HG03575 (cell line): ENCODE data around the gene DLEC1.

Experiments
- ATAC-seq: cut with Tn5 transposase; IDR thresholded peaks from one replicate; pipeline ENCODE4 v1.9.1; 2021; ENCODE audit not compliant: unreplicated experiment, insufficient number of reproducible peaks, low FRiP score; ENCODE audit errors: extremely low read depth

The DLEC1 gene

DNA sequence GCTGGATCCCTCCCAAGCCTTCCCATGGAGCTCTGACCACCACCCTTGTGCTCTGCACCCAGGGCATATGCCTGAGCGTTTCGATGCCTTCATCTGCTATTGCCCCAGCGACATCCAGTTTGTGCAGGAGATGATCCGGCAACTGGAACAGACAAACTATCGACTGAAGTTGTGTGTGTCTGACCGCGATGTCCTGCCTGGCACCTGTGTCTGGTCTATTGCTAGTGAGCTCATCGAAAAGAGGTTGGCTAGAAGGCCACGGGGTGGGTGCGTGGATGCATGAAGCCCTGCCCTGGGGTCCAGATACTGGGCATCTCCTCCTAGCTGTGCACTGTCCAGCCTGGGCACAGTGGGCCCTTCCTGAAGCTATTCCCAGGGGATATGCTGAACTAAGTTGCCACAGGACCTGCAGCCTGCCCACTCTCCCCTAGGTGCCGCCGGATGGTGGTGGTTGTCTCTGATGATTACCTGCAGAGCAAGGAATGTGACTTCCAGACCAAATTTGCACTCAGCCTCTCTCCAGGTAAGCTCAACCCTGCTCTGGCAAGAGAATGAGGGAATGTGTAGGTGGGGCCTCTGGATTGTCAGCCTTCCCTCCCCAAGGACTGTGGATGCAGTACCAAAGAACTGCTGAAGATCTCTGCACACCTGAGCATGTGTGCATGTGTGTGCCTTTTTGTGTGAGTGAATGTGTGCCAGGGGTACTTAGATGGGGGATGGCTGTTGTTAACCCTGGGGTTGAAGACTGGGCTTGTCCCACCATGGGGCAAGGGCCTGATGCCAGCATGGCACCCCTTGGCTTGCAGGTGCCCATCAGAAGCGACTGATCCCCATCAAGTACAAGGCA lies 101.5 kb downstream of the DLEC1 start:
- no peak for ATAC-seq

DNA sequence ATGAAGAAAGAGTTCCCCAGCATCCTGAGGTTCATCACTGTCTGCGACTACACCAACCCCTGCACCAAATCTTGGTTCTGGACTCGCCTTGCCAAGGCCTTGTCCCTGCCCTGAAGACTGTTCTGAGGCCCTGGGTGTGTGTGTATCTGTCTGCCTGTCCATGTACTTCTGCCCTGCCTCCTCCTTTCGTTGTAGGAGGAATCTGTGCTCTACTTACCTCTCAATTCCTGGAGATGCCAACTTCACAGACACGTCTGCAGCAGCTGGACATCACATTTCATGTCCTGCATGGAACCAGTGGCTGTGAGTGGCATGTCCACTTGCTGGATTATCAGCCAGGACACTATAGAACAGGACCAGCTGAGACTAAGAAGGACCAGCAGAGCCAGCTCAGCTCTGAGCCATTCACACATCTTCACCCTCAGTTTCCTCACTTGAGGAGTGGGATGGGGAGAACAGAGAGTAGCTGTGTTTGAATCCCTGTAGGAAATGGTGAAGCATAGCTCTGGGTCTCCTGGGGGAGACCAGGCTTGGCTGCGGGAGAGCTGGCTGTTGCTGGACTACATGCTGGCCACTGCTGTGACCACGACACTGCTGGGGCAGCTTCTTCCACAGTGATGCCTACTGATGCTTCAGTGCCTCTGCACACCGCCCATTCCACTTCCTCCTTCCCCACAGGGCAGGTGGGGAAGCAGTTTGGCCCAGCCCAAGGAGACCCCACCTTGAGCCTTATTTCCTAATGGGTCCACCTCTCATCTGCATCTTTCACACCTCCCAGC lies 102.4 kb downstream of the DLEC1 start:
- no peak for ATAC-seq

DNA sequence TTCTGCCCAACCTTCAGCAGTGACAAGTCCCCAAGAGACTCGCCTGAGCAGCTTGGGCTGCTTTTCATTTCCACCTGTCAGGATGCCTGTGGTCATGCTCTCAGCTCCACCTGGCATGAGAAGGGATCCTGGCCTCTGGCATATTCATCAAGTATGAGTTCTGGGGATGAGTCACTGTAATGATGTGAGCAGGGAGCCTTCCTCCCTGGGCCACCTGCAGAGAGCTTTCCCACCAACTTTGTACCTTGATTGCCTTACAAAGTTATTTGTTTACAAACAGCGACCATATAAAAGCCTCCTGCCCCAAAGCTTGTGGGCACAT lies 102.9 kb downstream of the DLEC1 start:
- ATAC-seq: no peak

DNA sequence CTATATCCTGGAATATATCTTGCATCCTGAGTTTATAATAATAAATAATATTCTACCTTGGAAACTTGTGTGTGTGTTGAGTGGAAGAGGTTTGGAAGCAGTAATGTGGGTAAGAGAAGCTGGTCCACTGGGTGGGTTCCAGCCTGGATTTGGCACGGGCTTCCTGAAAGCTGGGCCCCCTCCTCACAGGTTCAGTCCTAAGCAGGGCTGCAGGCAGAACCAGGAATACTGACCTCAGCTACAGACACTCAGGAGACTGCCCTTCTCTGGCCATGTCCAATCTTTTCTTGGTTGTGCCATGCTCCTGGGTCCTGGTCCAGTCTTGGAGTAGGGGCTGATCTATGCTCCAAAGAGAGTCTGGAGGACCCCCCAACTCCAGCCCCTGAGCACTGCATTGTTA lies 104.0 kb downstream of the DLEC1 start:
- ATAC-seq: no peak

DNA sequence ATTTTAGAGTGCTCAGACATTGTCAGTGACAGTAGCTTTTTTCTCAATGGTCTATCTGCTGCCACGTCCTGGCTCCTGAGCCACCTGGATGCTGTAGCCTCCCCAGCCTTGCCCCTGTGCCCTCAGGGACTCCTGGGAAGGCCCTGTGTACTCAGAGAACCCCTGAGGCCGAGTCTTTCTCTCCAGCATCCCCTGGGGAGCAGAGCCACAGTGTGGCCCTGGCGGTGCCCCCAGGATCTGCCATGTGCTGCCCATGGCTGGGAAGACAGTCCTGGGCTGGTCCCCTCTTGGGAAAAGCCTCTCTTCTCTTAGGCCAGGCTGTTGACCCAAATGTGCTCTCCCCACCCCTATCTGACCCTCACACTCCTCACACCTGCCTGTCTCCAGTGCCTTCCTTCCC lies 104.5 kb downstream of the DLEC1 start:
- no peak for ATAC-seq

DNA sequence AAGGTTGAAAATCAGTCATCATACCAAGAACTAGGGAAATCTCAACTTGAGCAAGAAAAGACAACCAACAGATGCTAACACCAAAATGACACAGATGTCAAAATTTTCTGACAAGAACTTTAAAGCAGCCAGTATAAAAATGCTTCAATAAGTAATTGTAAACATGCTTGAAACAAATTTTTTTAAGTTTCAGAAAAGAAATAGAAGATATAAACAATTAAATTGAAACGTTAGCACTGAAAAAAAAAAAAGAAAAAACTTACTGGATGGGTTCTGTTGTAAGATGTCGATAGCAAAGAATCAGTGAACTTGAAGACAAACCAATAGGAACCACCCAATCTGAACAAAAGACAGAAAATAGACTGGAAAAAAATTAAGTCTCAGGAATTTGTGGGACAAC lies 107.5 kb downstream of the DLEC1 start:
- no peak for ATAC-seq

DNA sequence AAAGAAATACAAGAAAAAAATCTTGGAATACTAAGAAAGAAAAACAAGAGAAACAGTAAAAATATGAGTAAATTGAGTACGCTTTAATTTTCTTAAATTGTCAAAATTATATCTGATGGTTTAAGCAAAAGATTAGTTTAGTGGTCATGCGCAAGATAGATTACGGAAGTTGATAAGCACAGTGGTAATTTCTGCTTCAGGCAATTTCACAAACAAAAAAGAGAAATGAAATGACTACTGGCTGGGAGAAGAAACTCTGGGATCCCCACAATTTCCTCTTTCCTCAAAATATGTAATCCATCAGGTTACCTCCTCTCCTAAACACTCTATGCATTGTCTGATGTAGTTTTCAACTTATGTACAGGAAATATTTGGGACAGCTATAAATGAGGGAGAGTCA lies 108.4 kb downstream of the DLEC1 start:
- no peak for ATAC-seq

DNA sequence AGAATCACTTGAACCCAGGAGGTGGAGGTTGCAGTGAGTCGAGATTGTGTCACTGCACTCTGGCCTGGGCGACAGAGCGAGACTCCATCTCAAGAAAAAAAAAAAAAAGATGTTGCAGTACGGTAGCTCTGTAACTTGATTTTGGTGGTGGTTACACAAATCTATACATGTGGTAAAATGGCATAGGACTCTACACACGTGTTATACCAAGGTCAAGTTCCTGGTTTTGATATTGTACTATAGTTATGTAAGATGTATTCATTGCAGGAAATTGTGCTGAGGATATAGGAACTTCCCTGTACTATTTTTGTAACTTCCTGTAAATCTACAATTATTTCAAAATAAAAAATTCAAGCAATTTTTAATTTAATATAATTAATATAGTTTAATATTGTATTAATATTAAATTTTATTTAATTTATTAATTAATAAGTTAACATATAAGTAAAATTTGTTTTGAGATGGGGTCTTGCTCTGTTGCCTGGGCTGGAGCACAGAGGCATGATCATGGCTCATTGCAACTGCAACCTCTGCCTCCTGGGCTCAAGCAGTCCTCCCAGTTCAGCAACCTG lies 109.4 kb downstream of the DLEC1 start:
- no peak for ATAC-seq

DNA sequence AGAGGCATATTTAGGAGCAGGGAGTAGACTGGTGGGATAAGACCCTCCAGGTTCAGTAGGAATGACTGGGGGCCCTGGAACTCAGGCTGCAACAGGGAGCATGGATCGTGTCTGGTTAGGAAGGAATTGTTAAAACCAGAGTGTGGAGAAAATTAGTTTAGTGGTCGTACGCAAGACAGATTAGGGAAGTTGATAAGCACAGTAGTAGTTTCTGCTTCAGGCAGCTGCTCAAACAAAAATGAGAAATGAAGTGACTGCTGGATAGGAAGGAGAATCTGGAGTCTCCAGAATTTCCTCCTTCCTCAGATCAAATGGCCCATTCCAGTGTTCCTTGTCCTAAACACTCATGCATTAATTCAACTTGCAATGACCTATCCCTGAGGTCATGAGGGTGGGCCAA lies 110.7 kb downstream of the DLEC1 start:
- ATAC-seq: no peak

DNA sequence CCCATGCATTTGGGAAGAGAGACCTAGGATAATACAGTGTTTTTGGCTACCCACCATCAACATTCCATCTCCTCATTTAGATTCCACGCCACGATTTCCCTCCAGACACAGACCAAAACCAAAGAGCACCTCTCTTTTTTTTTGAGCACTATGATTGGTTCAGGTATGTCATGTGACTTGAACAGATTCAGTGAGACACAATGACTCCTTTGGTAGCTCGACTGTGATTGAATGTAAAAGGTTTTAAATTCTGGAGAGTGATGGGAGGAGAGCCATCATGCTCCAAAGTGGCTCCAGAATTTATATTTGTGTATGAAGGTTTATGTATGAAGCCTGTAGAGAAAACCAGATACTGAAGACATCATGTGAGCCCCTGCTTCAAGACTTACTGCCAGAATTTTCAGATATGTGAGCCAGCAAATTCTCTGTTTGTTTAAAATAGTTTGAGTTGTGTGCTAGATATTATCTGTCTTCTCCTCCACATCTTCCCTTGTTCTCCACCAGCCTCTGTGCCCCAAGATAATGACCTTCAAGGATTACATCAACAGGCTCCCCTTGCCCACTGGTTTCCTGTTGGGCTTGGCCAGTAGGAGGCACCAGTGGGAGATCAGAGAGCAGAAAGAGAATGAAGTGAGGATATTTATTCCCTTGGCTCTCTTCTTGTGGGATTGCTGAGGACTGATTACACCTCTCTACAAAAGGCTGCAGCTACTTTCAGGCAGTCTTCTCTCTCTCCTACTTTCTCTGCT lies 111.9 kb downstream of the DLEC1 start:
- ATAC-seq: no peak

DNA sequence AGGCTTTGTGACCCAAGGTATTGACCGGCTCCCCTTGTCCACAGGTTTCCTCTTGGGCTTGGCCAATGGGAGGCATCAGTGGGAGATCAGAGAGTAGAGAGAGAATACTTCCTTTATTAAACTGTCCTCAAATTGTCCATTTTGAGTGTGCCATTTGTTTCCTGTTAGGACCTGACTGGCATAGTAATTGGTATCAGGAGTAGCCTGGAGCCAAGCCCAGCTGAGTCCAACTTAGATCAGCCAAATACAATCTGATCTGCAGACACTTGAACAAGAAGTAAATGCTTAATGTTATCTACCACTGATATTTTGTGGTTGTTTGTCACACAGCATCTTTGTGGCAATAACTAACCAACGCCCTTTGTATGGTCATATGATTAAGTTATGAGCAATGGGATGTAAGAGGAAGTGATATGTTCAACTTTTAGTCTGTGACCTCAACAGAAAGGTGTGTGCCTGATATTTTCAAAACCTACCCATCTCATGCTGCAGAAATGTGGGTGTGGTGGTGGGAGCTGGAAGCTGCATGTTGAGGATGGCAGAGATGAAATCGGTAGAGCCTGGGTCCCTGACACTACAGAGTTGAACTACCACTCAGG lies 112.8 kb downstream of the DLEC1 start:
- no peak for ATAC-seq

DNA sequence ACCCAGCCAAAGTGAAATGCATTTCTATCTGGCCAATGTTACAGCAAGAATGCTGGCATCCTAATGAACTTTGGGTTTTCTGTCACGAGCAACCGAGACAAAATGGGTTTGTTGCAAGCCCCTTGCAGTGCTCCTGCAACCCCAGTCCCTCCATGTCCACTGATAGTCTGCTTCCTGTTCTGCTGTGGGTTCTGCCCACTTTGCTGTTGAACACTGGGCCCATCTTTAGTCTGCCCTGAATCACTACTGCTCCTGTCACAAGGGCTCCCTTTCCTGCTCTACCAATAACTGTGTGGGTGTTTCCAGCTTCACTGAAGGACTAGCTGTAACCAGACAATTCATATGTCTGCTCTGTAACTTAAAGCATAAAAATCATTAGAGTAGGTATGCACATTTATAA lies 113.6 kb downstream of the DLEC1 start:
- no peak for ATAC-seq

DNA sequence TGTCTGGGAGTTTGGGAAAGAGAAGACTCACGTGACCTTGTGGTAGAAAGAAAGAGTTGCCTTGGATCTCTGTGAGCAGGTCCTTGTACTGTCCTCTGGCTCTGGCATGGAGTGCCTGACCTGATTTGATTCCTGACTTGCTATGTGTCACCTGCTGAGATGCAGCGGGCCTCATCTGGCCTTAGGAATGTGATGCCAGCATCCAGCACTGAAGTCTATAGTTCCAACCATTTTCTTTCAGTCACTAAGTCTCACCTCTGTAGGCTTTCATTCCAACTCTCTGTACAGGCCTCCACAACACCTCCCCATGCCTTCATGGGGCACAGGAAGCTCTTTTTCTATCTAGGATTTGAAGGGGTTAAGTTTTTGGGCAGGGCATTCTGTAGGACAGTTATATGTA lies 114.2 kb downstream of the DLEC1 start:
- ATAC-seq: no peak

DNA sequence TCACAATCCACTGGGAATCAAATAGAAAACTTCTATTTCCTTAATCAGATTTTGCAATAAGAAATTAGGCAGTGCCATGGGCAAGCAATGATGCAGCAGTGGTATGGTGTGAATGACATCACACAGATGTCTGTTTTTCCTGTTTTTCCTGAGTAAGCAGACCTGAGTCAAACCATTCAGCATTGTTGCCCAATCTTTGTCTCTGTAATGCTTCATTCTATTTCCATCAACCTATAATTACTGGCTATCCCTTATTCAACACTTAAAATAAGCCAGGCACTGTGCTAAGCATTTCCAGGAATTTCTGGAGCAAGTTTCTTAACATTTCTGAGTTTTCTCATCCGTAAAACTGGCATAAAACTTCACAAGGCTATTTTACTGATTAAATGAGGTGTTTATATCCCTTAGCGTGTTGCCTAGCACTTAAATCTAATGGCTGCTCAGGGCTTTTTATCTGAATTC lies 115.1 kb downstream of the DLEC1 start:
- no peak for ATAC-seq

DNA sequence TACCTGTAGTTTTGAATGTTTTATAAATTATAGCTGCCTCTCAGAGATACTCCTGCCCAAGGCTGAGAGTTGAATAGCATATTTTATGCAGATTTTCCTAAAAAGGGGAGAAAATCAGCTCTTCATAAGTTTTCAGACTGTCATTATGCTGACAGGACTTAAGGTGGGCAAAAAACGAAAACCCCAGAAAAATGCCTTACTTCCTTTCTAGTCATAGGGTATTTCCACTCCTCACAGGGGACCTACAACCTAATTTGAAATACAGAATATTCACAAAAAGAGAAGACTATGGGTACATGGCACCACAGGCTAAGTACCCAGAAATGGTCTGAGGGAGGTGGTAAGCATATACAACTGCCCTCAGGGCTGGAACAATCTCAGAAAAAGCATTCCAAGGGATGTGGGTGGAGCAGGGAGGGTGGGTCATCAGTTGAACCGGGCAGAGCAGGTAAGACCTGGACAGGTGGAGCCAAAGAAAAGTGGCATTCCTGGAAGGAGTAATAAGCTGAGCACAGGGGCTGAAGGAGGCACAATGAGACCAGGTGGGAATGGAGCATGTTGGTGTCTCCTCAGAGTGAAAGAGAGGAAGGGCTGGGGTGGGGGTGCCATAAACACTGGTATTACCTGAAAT lies 115.7 kb downstream of the DLEC1 start:
- ATAC-seq: no peak

DNA sequence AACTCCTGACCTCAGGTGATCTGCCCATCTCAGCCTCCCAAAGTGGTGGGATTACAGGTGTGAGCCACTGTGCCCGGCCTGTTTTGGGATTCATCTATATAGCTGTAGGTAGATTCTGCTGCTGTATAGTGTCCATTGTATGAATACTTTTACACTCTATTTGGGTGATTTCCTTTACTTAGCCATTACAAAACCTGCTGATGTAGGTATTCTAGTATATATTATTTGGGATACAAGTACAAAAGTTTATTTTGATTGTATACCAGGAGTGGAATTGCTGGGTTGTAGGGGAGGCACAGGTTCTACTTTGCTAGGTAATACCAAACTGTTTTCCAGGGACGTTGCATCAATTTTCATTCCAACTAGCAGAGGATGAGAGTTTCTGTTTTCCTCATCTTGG lies 116.8 kb downstream of the DLEC1 start:
- ATAC-seq: no peak

DNA sequence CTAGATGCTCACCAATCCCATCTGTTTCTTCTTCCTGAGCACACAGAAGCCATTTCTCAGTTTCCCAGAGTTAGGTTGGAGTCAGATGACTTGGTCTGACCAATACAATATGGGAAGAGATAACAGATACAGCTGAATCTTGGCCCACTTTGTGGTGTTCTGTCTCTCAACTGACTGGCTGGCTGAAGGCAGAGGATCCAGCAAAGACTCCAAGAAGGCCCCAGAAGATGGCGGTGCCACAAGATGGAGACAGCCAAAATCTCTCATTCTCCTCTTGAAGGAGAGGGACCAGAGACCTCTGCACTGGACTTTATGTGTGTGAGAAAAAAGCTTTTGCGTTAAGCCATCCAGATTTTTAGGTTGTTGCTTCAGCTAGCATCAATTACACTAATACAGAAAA lies 118.1 kb downstream of the DLEC1 start:
- no peak for ATAC-seq

DNA sequence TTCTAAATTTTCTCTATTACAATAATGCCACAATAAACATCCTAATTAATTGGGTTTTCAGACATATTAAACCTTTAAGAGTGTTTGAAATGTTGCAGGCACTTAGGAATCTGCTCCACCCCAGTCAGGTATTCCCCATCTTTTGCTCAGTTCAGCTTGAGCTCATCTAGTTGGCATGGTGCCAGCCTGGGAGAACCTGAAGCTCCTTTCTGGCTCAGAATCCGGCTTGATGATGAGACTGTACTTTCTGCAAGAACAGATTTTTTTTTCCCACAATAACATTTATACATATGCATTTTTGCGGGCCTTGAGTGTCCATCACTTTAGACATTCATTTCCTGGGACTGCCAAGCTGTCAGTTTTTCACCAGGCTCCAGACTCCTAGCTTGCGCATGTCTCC lies 118.6 kb downstream of the DLEC1 start:
- ATAC-seq: no peak

DNA sequence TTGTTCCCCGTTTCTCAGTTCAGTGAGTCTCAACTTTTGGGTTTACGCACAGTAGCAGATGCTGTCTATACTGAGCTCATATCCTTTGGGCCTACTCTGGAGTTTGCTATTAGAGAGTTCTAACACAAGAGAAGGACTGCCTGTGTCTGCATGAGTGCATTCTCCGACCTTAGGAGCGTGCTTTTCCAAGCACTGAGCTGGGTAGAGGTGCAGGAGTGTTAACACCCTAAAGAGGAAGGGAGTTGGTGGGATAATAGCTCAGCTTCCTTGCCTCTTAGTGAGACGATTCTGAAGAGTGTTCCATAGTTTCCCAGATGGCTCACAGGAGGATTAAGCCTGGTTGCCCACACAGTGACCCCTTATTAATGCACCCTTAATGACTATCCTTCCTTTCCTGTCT lies 119.5 kb downstream of the DLEC1 start:
- ATAC-seq: no peak
